T47D (cell line): ENCODE data around the gene USP5.
A peak's percentile ranks its signal among the peaks of the same experiment; 100 is the strongest.
"Not testable (repeated sequence)": the region's sequence is repeated elsewhere in the genome, so short reads cannot be mapped to it uniquely, and the experiment has no call there.

ENCODE experiments used
- DNase-seq, 2 experiments: peaks; one replicate each; pipeline versions ENCODE4 v3.0.0 to v3.0.0-alpha.2; 2011 to 2012; ENCODE audit warnings: low read depth in 1 of 2, low spot score in 1 of 2
- JUND ChIP-seq: IDR thresholded peaks from 2 replicates; pipeline ENCODE4 v1.6.1; 2012; ENCODE audit warnings: low read depth
- in situ Hi-C: cut with HindIII; loops from 2 replicates; pipeline ENCODE4 v1.10.0; 2016; ENCODE audit warnings: low sequenced_read_pairs, low pct_unique_long_range_greater_than_20kb

USP5 gene

DNA sequence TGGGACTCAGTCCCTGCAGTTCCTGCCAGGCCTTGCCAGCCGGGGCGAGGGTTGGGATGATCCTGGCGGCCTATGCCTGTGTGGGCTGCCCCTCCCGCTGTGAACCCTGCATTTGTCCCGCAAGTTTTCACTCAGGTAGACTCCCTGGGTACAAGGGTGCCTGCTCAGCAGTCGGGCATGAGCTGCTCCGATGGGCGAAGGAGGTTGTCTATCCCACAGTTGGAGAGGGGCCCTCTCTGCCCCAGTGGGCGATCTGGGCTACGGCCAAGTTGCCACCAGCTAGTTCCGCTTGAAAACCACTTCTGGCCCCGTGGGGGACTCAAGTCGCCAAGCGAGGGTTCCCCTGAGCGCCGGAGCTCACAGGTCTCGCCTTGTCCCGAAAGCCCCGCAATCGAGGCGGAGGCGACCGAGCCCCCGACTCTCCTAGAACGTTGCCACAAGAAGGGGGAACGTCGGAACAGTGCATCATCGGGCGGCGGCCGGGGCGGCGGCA, 15.0 kb downstream of the USP5 start:
- no peak for DNase-seq
- TF ChIP-seq JUND, result no peak
- in situ Hi-C loops, result no loop called here

GRCh38 chr12:6867413-6868210, 15.7 kb downstream of the USP5 start, which contains the start of gene TPI1:
TPI1 (plus strand) TSS chr12:6867531; CDS start chr12:6867567, 36 bp downstream.
- peak; percentile 19 to 58 for DNase-seq
- in situ Hi-C loops, result no loop called here
- TF ChIP-seq JUND, result no peak

DNA sequence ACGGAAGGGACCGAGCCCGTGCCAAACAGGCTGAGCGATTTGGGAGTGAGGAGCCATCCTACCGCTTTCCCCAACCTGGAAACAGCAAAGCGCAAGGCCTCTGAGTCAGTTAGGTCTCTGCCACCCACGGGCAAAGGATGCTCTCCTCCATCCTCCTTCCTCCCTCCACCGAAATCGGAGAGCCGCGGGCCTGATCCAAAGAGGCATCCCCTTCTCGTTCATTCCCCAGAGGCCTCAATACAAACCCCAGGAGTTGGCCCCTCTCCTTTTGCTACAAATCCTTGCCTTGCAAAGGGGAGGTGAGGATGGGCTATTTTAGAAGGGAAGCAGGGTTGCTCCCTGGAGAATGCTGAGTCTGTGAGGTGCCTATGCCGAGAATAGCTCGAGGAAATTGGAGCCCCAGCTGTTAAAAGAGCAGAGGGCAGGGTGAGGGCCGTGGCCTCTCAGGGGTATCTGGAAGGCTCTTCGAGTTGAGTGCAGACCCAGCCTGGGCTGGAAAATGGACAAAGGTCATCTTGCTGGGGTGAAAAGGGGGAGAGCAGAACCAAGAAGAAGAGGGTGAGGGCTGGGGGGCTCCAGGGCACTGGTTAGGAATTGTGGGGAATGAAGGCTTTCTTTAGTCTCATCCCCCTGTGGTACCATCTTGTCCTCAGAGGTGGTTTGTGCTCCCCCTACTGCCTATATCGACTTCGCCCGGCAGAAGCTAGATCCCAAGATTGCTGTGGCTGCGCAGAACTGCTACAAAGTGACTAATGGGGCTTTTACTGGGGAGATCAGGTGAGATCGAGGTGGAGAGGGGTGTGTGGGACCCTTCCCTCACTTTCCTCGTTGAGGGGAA, 16.5 kb downstream of the USP5 start:
- in situ Hi-C loops, result no loop called here
- TF ChIP-seq JUND, result no peak
- no peak for DNase-seq

DNA sequence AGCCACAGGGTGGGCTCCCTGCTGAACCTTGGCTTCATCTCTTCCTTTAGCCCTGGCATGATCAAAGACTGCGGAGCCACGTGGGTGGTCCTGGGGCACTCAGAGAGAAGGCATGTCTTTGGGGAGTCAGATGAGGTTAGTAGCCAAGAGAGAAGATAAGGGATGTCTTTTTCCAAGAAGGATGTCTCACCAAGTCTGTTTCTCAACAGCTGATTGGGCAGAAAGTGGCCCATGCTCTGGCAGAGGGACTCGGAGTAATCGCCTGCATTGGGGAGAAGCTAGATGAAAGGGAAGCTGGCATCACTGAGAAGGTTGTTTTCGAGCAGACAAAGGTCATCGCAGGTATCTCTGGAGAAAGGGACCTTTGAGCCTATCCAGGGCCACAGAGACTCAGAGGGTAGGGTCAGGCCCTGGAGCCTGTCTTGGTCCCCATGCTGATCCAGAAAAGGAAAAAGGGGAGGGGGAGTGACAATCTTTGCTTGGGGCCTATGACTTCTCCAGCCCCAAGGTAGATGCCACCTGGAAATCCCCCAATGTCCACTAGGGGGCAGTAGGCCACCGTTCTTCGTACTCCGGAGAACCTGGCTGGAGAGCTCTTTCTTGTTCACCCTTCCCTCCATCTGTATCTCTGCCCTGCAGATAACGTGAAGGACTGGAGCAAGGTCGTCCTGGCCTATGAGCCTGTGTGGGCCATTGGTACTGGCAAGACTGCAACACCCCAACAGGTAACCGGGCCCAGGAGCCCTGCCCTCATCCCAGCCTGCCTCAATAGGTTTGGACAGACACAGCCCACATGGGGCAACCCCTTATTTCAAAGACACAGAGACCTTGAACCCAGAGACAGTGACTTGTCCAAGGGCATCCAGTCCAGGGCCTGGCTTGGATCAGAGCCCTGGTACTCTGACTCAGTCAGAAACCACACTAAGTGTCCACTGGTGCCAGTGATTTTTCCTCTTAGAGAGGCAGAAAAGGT, 17.4 kb downstream of the USP5 start:
- in situ Hi-C loops, result no loop called here
- peak; percentile 18 to 65 for DNase-seq
- no peak for TF ChIP-seq JUND

- DNase-seq, in situ Hi-C loops: not testable (repeated sequence)
Measured at GRCh38 chr12:6870304-6870703, 18.4 kb downstream of the USP5 start.

GRCh38 chr12:6871052-6871957, 19.4 kb downstream of the USP5 start:
- in situ Hi-C loops, result no loop called here
- DNase-seq, result no peak
- TF ChIP-seq JUND, result no peak

DNA sequence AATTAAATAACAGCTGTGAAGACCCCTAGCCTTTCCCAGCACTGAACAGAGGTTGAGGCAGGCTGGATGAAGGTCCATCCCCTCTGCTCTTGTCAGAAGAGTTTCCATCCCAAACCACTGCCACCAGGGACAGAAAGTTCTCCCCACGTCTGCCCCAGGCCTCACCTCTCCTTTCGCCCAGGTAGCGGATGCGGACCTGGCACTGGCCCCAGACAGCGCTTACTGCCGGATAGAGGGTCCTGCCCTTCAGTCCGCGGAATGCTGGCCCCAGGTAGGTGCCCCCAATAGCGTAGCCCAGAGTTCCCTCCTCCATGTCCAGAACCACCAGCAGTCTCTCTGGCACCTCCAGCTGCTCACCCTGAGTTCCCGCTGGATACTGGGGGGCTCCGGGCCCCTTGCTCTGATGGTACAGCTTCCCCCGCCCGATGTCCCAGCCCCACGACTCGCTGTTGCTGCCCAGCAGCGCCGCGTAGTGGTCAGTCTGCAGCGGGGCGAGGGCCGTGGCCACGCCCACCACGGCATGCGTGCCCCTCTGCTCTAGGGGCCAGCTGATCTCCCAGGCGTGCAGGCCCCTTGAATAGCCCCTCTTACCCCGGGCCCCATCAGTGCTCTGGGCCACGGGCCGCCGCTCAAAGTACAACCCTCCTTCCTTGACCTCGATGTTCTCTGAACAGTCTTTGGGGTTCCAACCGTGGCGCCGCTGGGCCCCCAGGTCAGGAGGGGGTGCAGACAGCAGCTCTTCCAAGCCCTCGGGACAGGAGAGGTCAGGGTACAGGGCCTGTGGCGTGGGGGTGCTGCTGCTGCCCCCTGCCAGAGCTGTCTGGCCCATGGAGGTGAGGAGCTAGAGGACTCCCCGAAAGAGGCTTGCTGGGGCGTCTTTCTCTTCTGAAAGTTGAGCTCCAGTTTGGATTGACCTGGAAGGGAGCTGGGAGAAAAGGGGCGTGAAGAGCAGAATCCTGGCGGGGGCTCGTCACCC, 20.4 kb downstream of the USP5 start:
- DNase-seq, result peak; percentile 17 to 53
- in situ Hi-C loops, result no loop called here

DNA sequence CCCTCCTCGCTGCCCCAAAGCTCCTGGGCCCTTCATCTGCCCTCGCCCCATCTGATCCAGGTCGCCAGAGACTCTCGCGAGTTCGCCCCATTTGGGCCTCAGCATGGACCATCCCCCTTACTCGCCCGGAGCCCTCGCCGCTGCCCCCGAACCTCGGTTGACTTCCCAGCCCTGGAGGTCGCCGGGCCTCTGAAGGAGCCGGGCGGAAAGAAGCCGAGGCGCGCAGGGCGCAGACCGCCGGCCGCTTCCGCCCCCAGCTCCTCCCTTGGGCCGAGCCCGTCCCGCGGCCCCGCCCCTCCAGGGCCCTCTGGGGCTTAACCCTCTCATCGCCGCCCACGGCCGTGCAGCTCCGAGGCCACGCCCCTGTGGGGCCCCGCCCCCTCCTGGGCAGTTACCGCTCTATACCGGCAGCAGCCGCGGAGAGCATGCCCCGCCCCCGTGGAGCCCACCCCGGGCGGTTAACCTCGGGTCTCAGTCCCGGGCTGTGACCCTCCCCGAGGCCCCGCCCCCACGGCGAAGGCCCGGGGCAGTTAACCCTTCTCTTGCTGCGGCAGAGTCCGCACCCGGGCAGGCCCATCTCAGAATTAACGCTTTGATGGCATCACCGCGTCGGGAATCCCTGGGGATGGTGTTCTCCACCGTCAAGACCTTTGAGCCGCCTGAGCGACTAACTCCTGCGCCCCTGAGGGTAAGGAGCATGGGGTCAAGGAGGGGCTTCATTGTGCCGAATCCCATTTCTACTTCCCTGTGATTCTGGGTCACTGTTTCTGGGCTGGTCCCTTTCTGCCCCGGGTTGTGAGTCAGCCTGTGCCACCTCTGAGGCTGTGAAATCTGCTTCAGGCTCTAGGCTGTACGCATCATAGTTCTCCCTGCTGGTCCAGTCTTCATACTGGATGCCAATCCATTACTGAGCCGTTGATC, 21.4 kb downstream of the USP5 start, which contains the start of gene SPSB2:
Gene SPSB2 (minus strand): TSS at position 210 of the 921 bp plus-strand sequence. CDS start 402 bp downstream, outside the sequence.
- no peak for TF ChIP-seq JUND
- peak; percentile 23 to 85 for DNase-seq
- in situ Hi-C loops, result no loop called here

More for the DNA sequence above, 20.4 kb downstream of the USP5 start:
- TF ChIP-seq JUND, result no peak

GRCh38 chr12:6874015-6874368, 22.0 kb downstream of the USP5 start:
- DNase-seq, in situ Hi-C loops: not testable (repeated sequence)

- in situ Hi-C loops, result not testable (repeated sequence)
Measured at GRCh38 chr12:6879824-6880223, 27.9 kb downstream of the USP5 start.

More at GRCh38 chr12:6879824-6880223, 27.9 kb downstream of the USP5 start:
- DNase-seq, result not testable (repeated sequence)
